SU-DHL-6 (cell line): ENCODE results near the gene L3MBTL1.

Source experiments
- CTCF ChIP-seq: fragments of 200-600 bp; sonication (generic); IDR thresholded peaks from one replicate; pipeline ENCODE4 v1.5.1; 2017; ENCODE audit warnings: antibody characterized with exemption, mild to moderate bottlenecking, low read length, moderate library complexity; ENCODE audit not compliant: insufficient read depth, poor library complexity, severe bottlenecking
- EZH2phosphoT487 ChIP-seq: fragments of 200-600 bp; sonication (generic), shearing (Covaris generic); conservative IDR thresholded peaks from 2 replicates; pipeline ENCODE4 v1.6.1; 2018; ENCODE audit warnings: mild to moderate bottlenecking, antibody characterized with exemption, low read length, moderate library complexity, mixed read lengths

GRCh38 chr20:43506238-43506637, 1.3 kb upstream of the L3MBTL1 start:
- no peak for TF ChIP-seq CTCF
- TF ChIP-seq EZH2phosphoT487: no peak
